IMR-90 (cell line): ENCODE measurements around the gene COX8A. TPM values are rescaled to one million over a fixed set of nuclear protein-coding genes. Genes with fewer than 3 reads are reported as not detected.

Experiments
- ATAC-seq: fragments of 200-7000 bp; cut with Tn5 transposase; 2 replicates; pipeline ENCODE4 v1.9.1; 2020; ENCODE audit warnings: low read depth, mild to moderate bottlenecking, moderate library complexity
- BruUV-seq: library from RNA; stranded (reverse); fragments of 400-500 nt; replicated peaks from 2 replicates; lab custom pipeline; 2021; lab: Mats Ljungman, UMichigan
- CTCF ChIA-PET: fragments of 300-600 bp; formaldehyde crosslinking; extraction: SDS; loops from one replicate; lab custom pipeline; 2021; ENCODE audit warnings: antibody characterized with exemption; lab: Yijun Ruan, JAX
- POLR2A ChIA-PET: fragments of 300-600 bp; sonication (Branson Sonifier 250); formaldehyde crosslinking; loops from one replicate; lab custom pipeline; 2022; ENCODE audit warnings: antibody characterized with exemption; ENCODE audit not compliant: unreplicated experiment; lab: Charles Lee
- DNase-seq: peaks from one replicate; pipeline ENCODE4 v3.0.0; 2013
- H2AFZ ChIP-seq: replicated peaks from 2 replicates; pipeline ENCODE3; 2013; ENCODE audit warnings: low read length, mild to moderate bottlenecking; ENCODE audit not compliant: poor library complexity
- H2AK5ac ChIP-seq: 2 replicates; pipeline ENCODE4 v1.6.1; 2013; ENCODE audit warnings: low read depth, low read length, inconsistent platforms
- H2AK9ac ChIP-seq: replicated peaks from 2 replicates; pipeline ENCODE3; 2013; ENCODE audit warnings: mild to moderate bottlenecking, low read depth, low read length, moderate library complexity; ENCODE audit not compliant: poor library complexity
- H2BK120ac ChIP-seq: 2 replicates; pipeline ENCODE4 v1.6.1; 2013; ENCODE audit warnings: low read depth, low read length, inconsistent platforms
- H2BK15ac ChIP-seq: 3 replicates; pipeline ENCODE4 v1.6.1; 2013; ENCODE audit warnings: low read depth, low read length, inconsistent platforms
- H2BK20ac ChIP-seq: 2 replicates; pipeline ENCODE4 v1.6.1; 2013; ENCODE audit warnings: low read depth, mild to moderate bottlenecking, inconsistent platforms, low read length, moderate library complexity
- H2BK5ac ChIP-seq: 2 replicates; pipeline ENCODE4 v1.6.1; 2013; ENCODE audit warnings: mild to moderate bottlenecking, low read depth, low read length, inconsistent platforms; ENCODE audit not compliant: poor library complexity, severe bottlenecking
- H3K14ac ChIP-seq: replicated peaks from 2 replicates; pipeline ENCODE4 v1.6.1; 2013; ENCODE audit warnings: low read depth, low read length, inconsistent platforms
- H3K18ac ChIP-seq: 2 replicates; pipeline ENCODE4 v1.6.1; 2013; ENCODE audit warnings: low read depth, low read length, control low read depth
- H3K23ac ChIP-seq: 2 replicates; pipeline ENCODE4 v1.6.1; 2013; ENCODE audit warnings: low read depth, low read length, inconsistent platforms
- H3K27ac ChIP-seq: 2 replicates; pipeline ENCODE4 v1.5.1; 2013; ENCODE audit warnings: mild to moderate bottlenecking, control low read depth, low read length; ENCODE audit not compliant: insufficient read depth
- H3K27me3 ChIP-seq: 2 replicates; pipeline ENCODE4 v1.6.1; 2013; ENCODE audit warnings: low read length; ENCODE audit not compliant: control insufficient read depth, insufficient read depth
- H3K36me3 ChIP-seq: 2 replicates; pipeline ENCODE4 v1.6.1; 2013; ENCODE audit warnings: low read length, mixed read lengths; ENCODE audit not compliant: control insufficient read depth, insufficient read depth
- H3K4ac ChIP-seq: 2 replicates; pipeline ENCODE4 v1.6.1; 2013; ENCODE audit warnings: low read depth, low read length, inconsistent platforms
- H3K4me1 ChIP-seq: 2 replicates; pipeline ENCODE4 v1.6.1; 2013; ENCODE audit warnings: low read length, mixed read lengths; ENCODE audit not compliant: control insufficient read depth, insufficient read depth
- H3K4me2 ChIP-seq: 2 replicates; pipeline ENCODE4 v1.6.1; 2013; ENCODE audit warnings: low read depth, mild to moderate bottlenecking, control low read depth, low read length, moderate library complexity
- H3K4me3 ChIP-seq: 2 replicates; pipeline ENCODE4 v1.5.1; 2013; ENCODE audit warnings: low read depth, mild to moderate bottlenecking, control low read depth, low read length, moderate library complexity; ENCODE audit not compliant: insufficient read depth
- H3K56ac ChIP-seq: 2 replicates; pipeline ENCODE4 v1.6.1; 2013; ENCODE audit warnings: low read length, inconsistent platforms; ENCODE audit not compliant: insufficient read depth; ENCODE audit errors: extremely low read depth
- H3K79me1 ChIP-seq, 2 experiments: 2 replicates each; pipeline ENCODE4 v1.6.1; 2013; ENCODE audit warnings: low read length in 2 of 2, inconsistent platforms in 1 of 2, low read depth in 1 of 2
- H3K9ac ChIP-seq: 2 replicates; pipeline ENCODE4 v1.6.1; 2013; ENCODE audit warnings: low read depth, low read length, control low read depth
- H3K9me1 ChIP-seq: 2 replicates; pipeline ENCODE4 v1.6.1; 2013; ENCODE audit warnings: low read length, inconsistent platforms; ENCODE audit not compliant: insufficient read depth
- H3K9me3 ChIP-seq: 2 replicates; pipeline ENCODE4 v1.6.1; 2013; ENCODE audit warnings: low read length; ENCODE audit not compliant: control insufficient read depth, insufficient read depth
- H4K20me1 ChIP-seq: 2 replicates; pipeline ENCODE4 v1.6.1; 2013; ENCODE audit warnings: low read length, inconsistent platforms; ENCODE audit not compliant: insufficient read depth
- H4K5ac ChIP-seq: 2 replicates; pipeline ENCODE4 v1.6.1; 2013; ENCODE audit warnings: mild to moderate bottlenecking, low read depth, low read length, control low read depth
- H4K8ac ChIP-seq, 2 experiments: 2 replicates each; pipeline ENCODE4 v1.6.1; 2013; ENCODE audit warnings: low read depth in 2 of 2, low read length in 2 of 2, control low read depth in 1 of 2, inconsistent platforms in 1 of 2
- H4K91ac ChIP-seq: 2 replicates; pipeline ENCODE4 v1.6.1; 2013; ENCODE audit warnings: low read depth, low read length, inconsistent platforms; ENCODE audit not compliant: insufficient read depth
- CEBPB ChIP-seq: IDR thresholded peaks from 2 replicates; pipeline ENCODE4 v1.6.1; 2012; ENCODE audit warnings: low read depth, low read length, improper control_type of control experiment
- CHD1 ChIP-seq: IDR thresholded peaks from 2 replicates; pipeline ENCODE4 v1.6.1; 2012; ENCODE audit warnings: low read depth, low read length, improper control_type of control experiment
- CTCF ChIP-seq: conservative IDR thresholded peaks from 2 replicates; pipeline ENCODE4 v1.5.1; 2012; ENCODE audit warnings: mild to moderate bottlenecking, low read depth, low read length, improper control_type of control experiment
- FOS ChIP-seq: fragments of 150-350 bp; IDR thresholded peaks from 2 replicates; pipeline ENCODE4 v1.6.1; 2016; ENCODE audit warnings: low read depth, low read length
- MXI1 ChIP-seq: IDR thresholded peaks from 2 replicates; pipeline ENCODE4 v1.6.1; 2012; ENCODE audit warnings: low read depth, mild to moderate bottlenecking, low read length, moderate library complexity, borderline replicate concordance
- RCOR1 ChIP-seq: IDR thresholded peaks from 2 replicates; pipeline ENCODE4 v1.6.1; 2012; ENCODE audit warnings: mild to moderate bottlenecking, low read length, improper control_type of control experiment; ENCODE audit not compliant: insufficient replicate concordance
- RFX5 ChIP-seq: IDR thresholded peaks from 2 replicates; pipeline ENCODE4 v1.8.0; 2012; ENCODE audit warnings: low read depth, mild to moderate bottlenecking, low read length, moderate library complexity
- USF2 ChIP-seq: fragments of 150-350 bp; IDR thresholded peaks from 2 replicates; pipeline ENCODE4 v1.6.1; 2017; ENCODE audit warnings: mild to moderate bottlenecking, antibody characterized with exemption, low read length, low read depth
- WGBS, 2 experiments: methylation state at CpG; one replicate each; pipeline versions ENCODE4 v1.1.5 to v1.1.7; 2013; ENCODE audit warnings: missing lambda C conversion rate in 2 of 2; ENCODE audit not compliant: insufficient read length in 1 of 2; ENCODE audit errors: extremely low coverage in 2 of 2; 5-methylcytosine and 5-hydroxymethylcytosine counted together
- dilution Hi-C: fragments of 300-500 bp; cut with HindIII; formaldehyde crosslinking; loops from one replicate; pipeline ENCODE4 v1.14.3; 2018; ENCODE audit warnings: low sequenced_read_pairs; ENCODE audit not compliant: unreplicated experiment
- in situ Hi-C: fragments of 300-500 bp; cut with MboI; formaldehyde crosslinking; loops from 3 replicates; pipeline ENCODE4 v1.14.3; 2019; ENCODE audit warnings: low sequenced_read_pairs, inconsistent platforms, mixed read lengths
- intact Hi-C: fragments of 100-400 bp; cut with micrococcal nuclease; formaldehyde crosslinking; loops from 2 replicates; pipeline ENCODE4 v1.10.0; 2022
- polyA plus RNA-seq, 3 experiments: library from polyadenylated mRNA; depleted of rRNA; stranded (reverse); fragments of >200 nt; gene quantifications; 2 replicates each; pipeline ENCODE4 v1.2.3, GENCODE V29; 2012; ENCODE audit warnings: low replicate concordance in 1 of 3
- total RNA-seq: library from RNA; depleted of rRNA; stranded (reverse); fragments of >200 nt; gene quantifications from 2 replicates; pipeline ENCODE4 v1.2.3, GENCODE V29; 2012

Gene COX8A
- total and polyA plus RNA-seq, 2 of the 4 experiments (the other 2 are of a cell fraction): 250 to 598 TPM

- intact Hi-C loops: no loop called here
- Histone ChIP-seq H3K4me3 (no peak overlapping the region), H2BK120ac (no peak overlapping the region), H4K8ac (no peak overlapping the region), H3K9me1 (no peaks in the 10 kb centered on the region), H3K27ac (no peak overlapping the region), H2BK20ac (no peak overlapping the region), H2BK15ac (no peak overlapping the region), H4K20me1 (0 out of 2 replicates have a peak, but pooled peaks cover 8% of the 10 kb centered on the region), H3K9ac (no peak overlapping the region), H2BK5ac (no peak overlapping the region), H4K91ac (no peak overlapping the region), H2AFZ (no peak overlapping the region), H3K27me3 (peaks cover 9% of the 10 kb centered on the region), H3K14ac (no peak overlapping the region), H3K4ac (no peak overlapping the region), H3K36me3 (no peaks in the 10 kb centered on the region), H4K5ac (no peak overlapping the region), H3K18ac (no peak overlapping the region), H2AK9ac (no peak overlapping the region), H3K79me1 (no peaks in the 10 kb centered on the region), H2AK5ac (no peak overlapping the region), H3K56ac (no peak overlapping the region), H3K23ac (no peak overlapping the region), H3K4me1 (no peaks in the 10 kb centered on the region), H3K4me2 (no peak overlapping the region), H3K9me3 (no peaks in the 10 kb centered on the region)
- POLR2A ChIA-PET: interaction anchor here (0.6 kb wide), 1 partner anchor 16 kb away, joined by 4 read pairs; the partner anchor contains the start of gene FLRT1
- in situ Hi-C loops: no loop called here
- CTCF ChIA-PET: no interaction called here
- ATAC-seq (no peak), DNase-seq (no peak)
- dilution Hi-C loops: no loop called here
- WGBS, 2 experiments: 78% methylated on average over 18 of the region's 27 CpGs; no CpG with 5 or more reads in 1 of the 2 experiments
- TF ChIP-seq CHD1 (no peak), RCOR1 (no peak), MXI1 (no peak), CEBPB (no peak), USF2 (no peak), FOS (no peak), RFX5 (no peak), CTCF (no peak)
- BruUV-seq: no TSS peak
Measured at GRCh38 chr11:64019106-64020037, 45.0 kb downstream of the COX8A start.
